Activated naive CD4-positive, alpha-beta T cell treated with anti-CD3 and anti-CD28 coated beads, Interleukin-2, amount 50 U/mL, for 72 hours (primary cell): ENCODE data around the gene ZNF723. TPM values are rescaled to one million over a fixed set of nuclear protein-coding genes. Genes with fewer than 3 reads are reported as not detected.

Source experiments
- total RNA-seq, 2 donors: library from RNA; stranded (reverse); gene quantifications; one replicate each; pipeline ENCODE4 v1.2.3, GENCODE V29; 2022

The ZNF723 gene
- total RNA-seq, 2 donors from 2014 or later = not detected

Other genes with a start within 250 kb of the ZNF723 start
- 1 to 10 TPM in 1 of 2 donors, under 1 TPM in 1; 0.98 to 1.4 TPM for gene ZNF492, start 198.0 kb upstream of the ZNF723 start, total RNA-seq
- gene ZNF99, start 48.1 kb upstream of the ZNF723 start, total RNA-seq = not detected
- not detected for gene ZNF728, start 170.9 kb downstream of the ZNF723 start, total RNA-seq